GM15510 (cell line): ENCODE results near the gene DNAH2.

ENCODE experiments used
- POLR2A ChIP-seq: IDR thresholded peaks from 3 replicates; pipeline ENCODE4 v1.6.1; 2011; ENCODE audit warnings: borderline replicate concordance; ENCODE audit not compliant: insufficient read length; ENCODE audit errors: extremely low read depth

DNAH2 gene

DNA sequence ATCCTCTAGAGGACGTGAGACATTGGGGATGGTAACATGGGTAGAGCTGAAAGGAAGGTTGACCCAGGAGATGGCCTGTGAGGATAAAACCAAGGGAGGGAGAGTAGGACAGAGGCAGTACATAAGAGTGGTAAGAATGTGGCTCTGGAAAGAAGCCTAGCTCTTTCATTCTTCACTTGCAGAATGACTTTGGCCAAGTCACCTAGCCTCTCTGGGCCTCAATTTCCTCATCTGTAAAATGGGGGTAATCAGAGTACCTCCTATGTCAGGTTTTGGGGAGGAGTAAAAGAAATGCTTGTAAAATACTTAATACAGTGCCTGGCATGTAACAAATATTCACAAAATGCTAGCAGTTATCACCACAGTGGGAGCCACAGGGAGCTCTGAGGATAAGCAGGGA lies 123.3 kb downstream of the DNAH2 start:
- no peak for TF ChIP-seq POLR2A

DNA sequence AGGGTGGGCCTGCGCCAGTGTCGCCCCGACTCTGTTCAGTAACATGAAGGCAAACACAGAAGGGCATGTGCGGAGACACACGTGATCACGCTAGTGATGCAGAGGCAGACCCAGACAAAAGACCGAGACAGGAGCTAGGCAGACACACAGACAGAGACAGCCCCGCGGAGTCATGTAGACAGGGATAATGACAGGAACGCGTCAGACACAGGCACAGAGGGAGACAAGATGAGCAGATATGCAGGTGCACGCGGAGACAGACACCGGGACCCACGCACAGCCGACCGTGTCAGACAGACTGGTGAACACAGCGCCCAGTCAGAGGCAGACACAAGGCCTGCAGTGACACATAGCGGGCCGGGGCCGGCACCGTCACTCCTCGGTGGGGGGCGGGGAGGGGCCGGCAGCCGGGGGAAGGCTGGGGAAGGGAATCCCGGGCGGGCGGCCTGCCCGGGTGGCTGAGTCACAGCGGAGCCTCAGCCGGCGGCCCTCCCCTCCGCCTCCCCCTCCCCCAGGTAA lies 123.9 kb downstream of the DNAH2 start:
- TF ChIP-seq POLR2A, result no peak

DNA sequence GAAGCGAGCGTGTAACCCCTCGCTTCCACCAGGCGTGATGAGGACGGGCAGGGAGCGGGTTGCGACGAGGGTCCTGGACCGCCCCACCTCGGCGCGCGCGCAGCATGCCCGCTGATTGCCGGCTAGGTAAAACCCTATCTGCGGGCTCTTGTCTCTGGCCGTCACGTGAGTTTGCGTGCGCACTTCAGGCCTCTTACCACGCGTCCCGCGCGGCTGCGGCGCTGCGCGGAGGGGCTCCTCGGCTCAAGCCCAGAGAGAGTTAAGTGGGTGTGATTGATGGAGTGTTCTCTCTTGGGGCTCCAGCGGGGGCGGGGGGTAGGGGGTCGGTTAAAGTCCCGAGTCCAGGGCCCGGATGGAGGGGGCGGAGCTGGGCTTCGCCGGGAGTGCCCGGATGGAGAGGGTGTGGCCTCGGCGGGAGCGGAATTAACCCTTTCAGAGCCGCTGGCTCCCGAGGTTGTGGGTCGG lies 124.4 kb downstream of the DNAH2 start:
- peak; percentile 25 for TF ChIP-seq POLR2A

DNA sequence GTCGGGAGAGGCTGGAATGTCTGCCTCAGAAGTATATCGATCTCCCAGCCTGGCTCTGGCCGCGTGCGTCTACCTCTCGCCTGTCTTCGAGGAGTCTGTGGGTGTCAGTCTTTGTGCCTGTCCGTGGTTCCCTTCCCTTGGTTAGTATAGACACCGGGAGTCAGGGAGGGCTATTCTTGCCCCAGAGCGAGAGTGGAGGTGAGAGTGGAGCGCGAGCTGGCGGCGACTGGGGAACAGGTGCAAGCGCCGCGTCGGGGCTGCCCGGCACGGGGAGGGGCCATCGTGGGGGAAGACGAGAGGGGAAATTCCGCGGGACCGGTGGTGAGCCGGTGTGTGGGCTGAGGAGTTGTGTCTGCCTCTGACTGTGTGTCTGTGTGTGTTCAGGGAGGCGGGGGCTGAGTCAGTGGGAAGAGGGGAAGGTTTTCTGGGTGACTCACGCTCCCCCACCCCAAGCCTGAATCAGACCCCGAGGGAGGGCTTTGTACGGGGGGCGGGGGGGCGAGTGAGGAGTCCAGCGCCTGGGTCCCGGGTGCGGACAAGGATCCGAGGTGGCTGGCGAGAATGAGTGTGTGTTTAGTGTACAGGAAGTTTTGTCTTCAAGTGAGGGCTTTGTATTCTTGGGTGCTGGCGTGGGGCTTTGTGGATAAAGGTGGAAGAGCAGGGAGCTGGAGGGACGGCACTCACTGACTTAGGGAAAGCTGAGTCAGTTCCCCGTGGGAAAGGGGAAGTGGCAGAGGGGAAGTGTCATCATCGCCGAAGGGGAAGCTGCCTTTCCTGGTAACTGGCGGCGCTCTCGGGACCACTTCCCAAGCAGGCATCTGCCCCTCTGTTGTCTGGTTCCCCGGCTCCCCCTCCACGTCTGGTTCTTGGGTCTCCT lies 125.1 kb downstream of the DNAH2 start:
- peak; percentile 34 for TF ChIP-seq POLR2A

DNA sequence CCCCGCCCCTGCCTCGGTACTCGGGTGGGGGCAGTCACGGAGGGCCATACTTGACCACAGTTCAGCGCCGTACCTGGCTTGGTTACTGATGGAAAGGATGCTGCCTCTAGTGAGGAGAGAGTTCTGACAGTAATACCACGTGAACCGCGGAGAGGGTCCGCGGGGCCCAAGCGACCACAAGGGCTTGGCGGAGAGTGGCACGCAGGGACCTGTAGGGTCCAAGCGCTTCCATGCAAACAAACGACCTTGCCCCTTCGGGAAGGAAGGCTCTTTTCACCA lies 125.7 kb downstream of the DNAH2 start:
- TF ChIP-seq POLR2A, result no peak

- TF ChIP-seq POLR2A, result peak; percentile 56
Measured at GRCh38 chr17:7843536-7844291, 126.2 kb downstream of the DNAH2 start.

DNA sequence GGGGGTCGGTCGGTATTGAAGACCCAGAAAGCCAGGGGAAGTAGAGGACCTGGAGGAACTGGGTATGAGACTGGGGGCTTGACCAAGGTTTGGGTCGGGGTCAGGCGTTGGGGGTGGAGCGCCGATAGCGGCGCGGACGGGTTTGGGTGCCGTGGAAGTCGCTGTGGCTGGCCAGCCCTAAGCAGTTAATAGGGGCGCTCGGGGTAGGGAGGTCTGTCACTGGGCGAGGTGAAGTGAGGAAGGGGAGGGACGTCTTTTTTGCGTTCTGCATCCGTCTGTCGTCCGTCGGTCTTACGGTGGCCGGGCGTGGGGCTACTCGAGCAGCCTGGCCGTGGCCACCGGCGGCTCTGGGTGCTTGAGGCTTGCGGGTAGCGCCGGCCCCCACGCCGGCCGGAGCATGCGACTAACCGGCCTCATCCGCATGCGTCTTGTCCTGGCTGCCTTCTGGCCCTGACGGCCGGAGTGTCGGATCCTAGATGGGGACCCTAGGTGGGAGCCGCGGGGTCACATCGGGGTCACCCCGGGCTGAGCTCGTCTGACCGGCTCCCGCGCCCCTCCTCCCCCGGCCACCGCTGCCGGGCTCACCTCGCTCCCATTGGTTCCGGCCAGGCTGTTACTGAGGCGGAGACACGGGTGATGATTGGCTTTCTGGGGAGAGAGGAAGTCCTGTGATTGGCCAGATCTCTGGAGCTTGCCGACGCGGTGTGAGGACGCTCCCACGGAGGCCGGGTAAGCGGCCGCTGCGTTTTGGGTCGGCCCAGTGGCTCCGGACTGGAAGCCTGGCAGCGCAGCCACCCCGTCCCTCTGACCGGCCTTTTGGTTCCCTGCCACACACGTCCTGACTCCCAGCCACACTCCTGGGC lies 127.0 kb downstream of the DNAH2 start:
- TF ChIP-seq POLR2A, result peak; percentile 54

GRCh38 chr17:7845359-7846062 lies 128.0 kb downstream of the DNAH2 start:
- TF ChIP-seq POLR2A, result no peak

GRCh38 chr17:7846063-7846735 lies 128.7 kb downstream of the DNAH2 start:
- TF ChIP-seq POLR2A, result no peak

GRCh38 chr17:7846765-7847661 lies 129.5 kb downstream of the DNAH2 start:
- TF ChIP-seq POLR2A, result no peak

DNA sequence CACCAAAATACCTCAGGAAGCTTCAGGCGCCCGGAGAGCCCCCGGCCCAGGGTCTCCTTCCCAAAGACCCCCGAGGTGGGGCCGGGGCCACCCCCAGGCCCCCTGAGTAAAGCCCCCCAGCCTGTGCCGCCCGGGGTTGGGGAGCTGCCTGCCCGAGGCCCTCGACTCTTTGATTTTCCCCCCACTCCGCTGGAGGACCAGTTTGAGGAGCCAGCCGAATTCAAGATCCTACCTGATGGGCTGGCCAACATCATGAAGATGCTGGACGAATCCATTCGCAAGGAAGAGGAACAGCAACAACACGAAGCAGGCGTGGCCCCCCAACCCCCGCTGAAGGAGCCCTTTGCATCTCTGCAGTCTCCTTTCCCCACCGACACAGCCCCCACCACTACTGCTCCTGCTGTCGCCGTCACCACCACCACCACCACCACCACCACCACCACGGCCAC lies 130.6 kb downstream of the DNAH2 start:
- TF ChIP-seq POLR2A, result no peak

- no peak for TF ChIP-seq POLR2A
Measured at GRCh38 chr17:7848739-7849129, 131.2 kb downstream of the DNAH2 start.
